ENCODE results near the gene KAZALD1.

The KAZALD1 gene

DNA sequence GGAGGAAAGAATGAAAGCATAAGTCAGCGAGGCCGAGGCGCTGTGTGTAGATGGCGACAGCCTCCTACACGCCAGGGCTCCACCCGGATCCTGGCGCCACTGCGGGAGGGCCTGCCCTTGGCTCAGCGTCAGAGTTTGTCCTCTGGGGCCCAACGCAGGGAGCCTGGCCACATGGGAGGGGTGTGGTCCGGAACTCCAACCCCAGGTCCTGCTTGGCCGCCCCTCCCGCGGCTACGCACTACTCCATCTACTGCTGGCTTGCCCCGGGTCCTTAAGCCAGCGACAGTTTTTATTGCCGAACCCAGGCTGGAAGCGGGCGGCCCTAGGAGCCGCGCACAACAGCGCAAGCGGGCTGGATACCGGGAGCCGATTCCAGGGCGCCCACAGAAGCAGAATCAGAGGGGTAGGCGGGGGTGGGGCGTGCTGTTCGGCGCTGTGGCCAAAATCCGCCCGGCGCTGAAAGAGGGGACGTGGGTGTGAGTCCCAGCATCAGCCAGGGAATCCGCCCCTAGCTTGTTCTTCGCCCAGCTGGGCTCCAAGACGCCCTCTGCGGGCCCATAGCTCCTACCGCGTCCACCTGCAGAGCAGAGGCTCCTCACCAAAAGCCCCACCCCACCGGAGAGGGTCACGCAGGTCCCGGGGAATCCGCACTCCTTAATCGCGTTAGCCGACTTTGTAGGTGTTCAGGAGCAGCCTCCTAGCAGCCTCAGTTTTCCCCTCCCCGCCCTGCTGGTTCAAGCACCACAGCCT, 4.5 kb downstream of the KAZALD1 start (continued):
- peak; percentile 81 for TF ChIP-seq ZNF18 (tag by site-specific recombination; IDR thresholded peaks at IDR 0.05)
- TF ChIP-seq, protein P1, sequence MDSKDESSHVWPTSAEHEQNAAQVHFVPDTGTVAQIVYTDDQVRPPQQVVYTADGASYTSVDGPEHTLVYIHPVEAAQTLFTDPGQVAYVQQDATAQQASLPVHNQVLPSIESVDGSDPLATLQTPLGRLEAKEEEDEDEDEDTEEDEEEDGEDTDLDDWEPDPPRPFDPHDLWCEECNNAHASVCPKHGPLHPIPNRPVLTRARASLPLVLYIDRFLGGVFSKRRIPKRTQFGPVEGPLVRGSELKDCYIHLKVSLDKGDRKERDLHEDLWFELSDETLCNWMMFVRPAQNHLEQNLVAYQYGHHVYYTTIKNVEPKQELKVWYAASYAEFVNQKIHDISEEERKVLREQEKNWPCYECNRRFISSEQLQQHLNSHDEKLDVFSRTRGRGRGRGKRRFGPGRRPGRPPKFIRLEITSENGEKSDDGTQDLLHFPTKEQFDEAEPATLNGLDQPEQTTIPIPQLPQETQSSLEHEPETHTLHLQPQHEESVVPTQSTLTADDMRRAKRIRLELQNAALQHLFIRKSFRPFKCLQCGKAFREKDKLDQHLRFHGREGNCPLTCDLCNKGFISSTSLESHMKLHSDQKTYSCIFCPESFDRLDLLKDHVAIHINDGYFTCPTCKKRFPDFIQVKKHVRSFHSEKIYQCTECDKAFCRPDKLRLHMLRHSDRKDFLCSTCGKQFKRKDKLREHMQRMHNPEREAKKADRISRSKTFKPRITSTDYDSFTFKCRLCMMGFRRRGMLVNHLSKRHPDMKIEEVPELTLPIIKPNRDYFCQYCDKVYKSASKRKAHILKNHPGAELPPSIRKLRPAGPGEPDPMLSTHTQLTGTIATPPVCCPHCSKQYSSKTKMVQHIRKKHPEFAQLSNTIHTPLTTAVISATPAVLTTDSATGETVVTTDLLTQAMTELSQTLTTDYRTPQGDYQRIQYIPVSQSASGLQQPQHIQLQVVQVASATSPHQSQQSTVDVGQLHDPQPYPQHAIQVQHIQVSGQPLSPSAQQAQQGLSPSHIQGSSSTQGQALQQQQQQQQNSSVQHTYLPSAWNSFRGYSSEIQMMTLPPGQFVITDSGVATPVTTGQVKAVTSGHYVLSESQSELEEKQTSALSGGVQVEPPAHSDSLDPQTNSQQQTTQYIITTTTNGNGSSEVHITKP (tag by site-specific recombination; IDR thresholded peaks at IDR 0.05): peak; percentile 87
- TF ChIP-seq, protein P2, sequence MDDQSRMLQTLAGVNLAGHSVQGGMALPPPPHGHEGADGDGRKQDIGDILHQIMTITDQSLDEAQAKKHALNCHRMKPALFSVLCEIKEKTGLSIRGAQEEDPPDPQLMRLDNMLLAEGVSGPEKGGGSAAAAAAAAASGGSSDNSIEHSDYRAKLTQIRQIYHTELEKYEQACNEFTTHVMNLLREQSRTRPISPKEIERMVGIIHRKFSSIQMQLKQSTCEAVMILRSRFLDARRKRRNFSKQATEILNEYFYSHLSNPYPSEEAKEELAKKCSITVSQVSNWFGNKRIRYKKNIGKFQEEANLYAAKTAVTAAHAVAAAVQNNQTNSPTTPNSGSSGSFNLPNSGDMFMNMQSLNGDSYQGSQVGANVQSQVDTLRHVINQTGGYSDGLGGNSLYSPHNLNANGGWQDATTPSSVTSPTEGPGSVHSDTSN (CRISPR knock-in tag; IDR thresholded peaks at IDR 0.05): 0 out of 2 replicates have a peak, but pooled peaks have one; percentile 39
- TF ChIP-seq KLF1 (tag by site-specific recombination; IDR thresholded peaks at IDR 0.05): peak; percentile 92
- TF ChIP-seq ZSCAN30 (tag by site-specific recombination; IDR thresholded peaks at IDR 0.05): peak; percentile 61
- TF ChIP-seq, protein P3, sequence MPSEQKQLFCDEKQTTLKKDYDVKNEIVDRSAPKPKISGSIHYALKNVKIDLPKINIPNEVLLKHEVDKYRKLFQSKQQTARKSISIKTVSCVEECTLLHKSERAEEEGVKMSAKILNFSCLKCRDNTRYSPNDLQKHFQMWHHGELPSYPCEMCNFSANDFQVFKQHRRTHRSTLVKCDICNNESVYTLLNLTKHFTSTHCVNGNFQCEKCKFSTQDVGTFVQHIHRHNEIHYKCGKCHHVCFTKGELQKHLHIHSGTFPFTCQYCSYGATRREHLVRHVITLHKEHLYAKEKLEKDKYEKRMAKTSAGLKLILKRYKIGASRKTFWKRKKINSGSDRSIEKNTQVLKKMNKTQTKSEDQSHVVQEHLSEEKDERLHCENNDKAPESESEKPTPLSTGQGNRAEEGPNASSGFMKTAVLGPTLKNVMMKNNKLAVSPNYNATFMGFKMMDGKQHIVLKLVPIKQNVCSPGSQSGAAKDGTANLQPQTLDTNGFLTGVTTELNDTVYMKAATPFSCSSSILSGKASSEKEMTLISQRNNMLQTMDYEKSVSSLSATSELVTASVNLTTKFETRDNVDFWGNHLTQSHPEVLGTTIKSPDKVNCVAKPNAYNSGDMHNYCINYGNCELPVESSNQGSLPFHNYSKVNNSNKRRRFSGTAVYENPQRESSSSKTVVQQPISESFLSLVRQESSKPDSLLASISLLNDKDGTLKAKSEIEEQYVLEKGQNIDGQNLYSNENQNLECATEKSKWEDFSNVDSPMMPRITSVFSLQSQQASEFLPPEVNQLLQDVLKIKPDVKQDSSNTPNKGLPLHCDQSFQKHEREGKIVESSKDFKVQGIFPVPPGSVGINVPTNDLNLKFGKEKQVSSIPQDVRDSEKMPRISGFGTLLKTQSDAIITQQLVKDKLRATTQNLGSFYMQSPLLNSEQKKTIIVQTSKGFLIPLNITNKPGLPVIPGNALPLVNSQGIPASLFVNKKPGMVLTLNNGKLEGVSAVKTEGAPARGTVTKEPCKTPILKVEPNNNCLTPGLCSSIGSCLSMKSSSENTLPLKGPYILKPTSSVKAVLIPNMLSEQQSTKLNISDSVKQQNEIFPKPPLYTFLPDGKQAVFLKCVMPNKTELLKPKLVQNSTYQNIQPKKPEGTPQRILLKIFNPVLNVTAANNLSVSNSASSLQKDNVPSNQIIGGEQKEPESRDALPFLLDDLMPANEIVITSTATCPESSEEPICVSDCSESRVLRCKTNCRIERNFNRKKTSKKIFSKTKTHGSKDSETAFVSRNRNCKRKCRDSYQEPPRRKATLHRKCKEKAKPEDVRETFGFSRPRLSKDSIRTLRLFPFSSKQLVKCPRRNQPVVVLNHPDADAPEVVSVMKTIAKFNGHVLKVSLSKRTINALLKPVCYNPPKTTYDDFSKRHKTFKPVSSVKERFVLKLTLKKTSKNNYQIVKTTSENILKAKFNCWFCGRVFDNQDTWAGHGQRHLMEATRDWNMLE (tag by site-specific recombination; conservative IDR thresholded peaks at IDR 0.05; ENCODE audit: low read depth): peak; percentile 14; the same call in 1 of the 2 replicates
- TF ChIP-seq ZNF837 (tag by site-specific recombination; IDR thresholded peaks at IDR 0.05): 0 out of 2 replicates have a peak, but pooled peaks have one; percentile 20
- TF ChIP-seq ZNF654 (tag by site-specific recombination; IDR thresholded peaks at IDR 0.05; ENCODE audit: low read depth): peak; percentile 23; the same call in 1 of the 2 replicates
- peak; percentile 97 for TF ChIP-seq ZNF600 (tag by site-specific recombination; IDR thresholded peaks at IDR 0.05)
- peak; percentile 56; the same call in 1 of the 2 replicates for TF ChIP-seq ZNF394 (tag by site-specific recombination; IDR thresholded peaks at IDR 0.05; ENCODE audit: borderline replicate concordance)
- no peak for TF ChIP-seq ZNF830 (tag by site-specific recombination; IDR thresholded peaks at IDR 0.05; ENCODE audit: low read depth)
- no peak for TF ChIP-seq ZNF596 (tag by site-specific recombination; IDR thresholded peaks at IDR 0.05)
- peak; percentile 78 for TF ChIP-seq KLF16 (tag by site-specific recombination; IDR thresholded peaks at IDR 0.05)
- no peak for TF ChIP-seq ZNF274 (IDR thresholded peaks at IDR 0.05; ENCODE audit: low read length)
- TF ChIP-seq ZNF274 (tag by site-specific recombination; IDR thresholded peaks at IDR 0.05; ENCODE audit: borderline replicate concordance): no peak
- TF ChIP-seq, protein P4, sequence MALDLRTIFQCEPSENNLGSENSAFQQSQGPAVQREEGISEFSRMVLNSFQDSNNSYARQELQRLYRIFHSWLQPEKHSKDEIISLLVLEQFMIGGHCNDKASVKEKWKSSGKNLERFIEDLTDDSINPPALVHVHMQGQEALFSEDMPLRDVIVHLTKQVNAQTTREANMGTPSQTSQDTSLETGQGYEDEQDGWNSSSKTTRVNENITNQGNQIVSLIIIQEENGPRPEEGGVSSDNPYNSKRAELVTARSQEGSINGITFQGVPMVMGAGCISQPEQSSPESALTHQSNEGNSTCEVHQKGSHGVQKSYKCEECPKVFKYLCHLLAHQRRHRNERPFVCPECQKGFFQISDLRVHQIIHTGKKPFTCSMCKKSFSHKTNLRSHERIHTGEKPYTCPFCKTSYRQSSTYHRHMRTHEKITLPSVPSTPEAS (tag by site-specific recombination; IDR thresholded peaks at IDR 0.05): 0 out of 2 replicates have a peak, but pooled peaks have one; percentile 8
- TF ChIP-seq ZNF416 (tag by site-specific recombination; IDR thresholded peaks at IDR 0.05): no peak
- TF ChIP-seq ZFP37 (tag by site-specific recombination; IDR thresholded peaks at IDR 0.05): peak; percentile 67; the same call in 1 of the 2 replicates
- no peak for TF ChIP-seq ZNF704 (tag by site-specific recombination; IDR thresholded peaks at IDR 0.05)
- peak; percentile 95 for TF ChIP-seq ZNF10 (tag by site-specific recombination; IDR thresholded peaks at IDR 0.05)
- TF ChIP-seq ZNF239 (tag by site-specific recombination; IDR thresholded peaks at IDR 0.05): 0 out of 2 replicates have a peak, but pooled peaks have one; percentile 5

Data from HEK293 (cell line).